Measurements from ENCODE around the gene TBKBP1. TPM values are rescaled to one million over a fixed set of nuclear protein-coding genes. Genes with fewer than 3 reads are reported as not detected.

The TBKBP1 gene
- total and polyA plus RNA-seq, 2 donors (not counting 1 experiment from before 2014, with no cell fraction given) = 4.6 to 11.6 TPM

GRCh38 chr17:47692895-47693730, 848 bp upstream of the TBKBP1 start:
- peaks cover 4% of the 10 kb centered on the region for H3K4me1 ChIP-seq (ENCODE audit: control insufficient read depth, extremely low read depth, insufficient read depth, low read length)
- peak overlapping the region; percentile 42 for H3K9ac ChIP-seq (ENCODE audit: insufficient read depth, low read length)
- H3K36me3 ChIP-seq (ENCODE audit: control insufficient read depth, insufficient read depth, low read length) = no peaks in the 10 kb centered on the region
- peaks cover 7% of the 10 kb centered on the region for H3K27me3 ChIP-seq (ENCODE audit: control insufficient read depth, insufficient read depth, low read length)
- H3K9me3 ChIP-seq (ENCODE audit: control insufficient read depth, insufficient read depth, low read depth, low read length) = no peaks in the 10 kb centered on the region
- H3K4me2 ChIP-seq (ENCODE audit: extremely low read depth, insufficient read depth, low read length) = peak overlapping the region; percentile 47
- DNase-seq (ENCODE audit: low read depth in 2 of 2) = no peak
- no peak overlapping the region for H3K27ac ChIP-seq (ENCODE audit: insufficient read depth, low read length)
- TF ChIP-seq EZH2 (IDR thresholded peaks at IDR 0.05; ENCODE audit: low read length, missing control alignments) (no peak), CTCF (conservative IDR thresholded peaks at IDR 0.05 in 1 of 2, IDR thresholded peaks at IDR 0.05 in 1 of 2; ENCODE audit: low read depth in 1 of 2, low read length in 2 of 2) (no peak)
- peak overlapping the region in 3 of 4 experiments; percentile 34 to 75 (median 57) for H3K4me3 ChIP-seq (replicated peaks in 1 of 4; ENCODE audit: control extremely low read depth in 1 of 4, insufficient read depth in 1 of 4, low read depth in 3 of 4, low read length in 4 of 4)
- H3K79me2 ChIP-seq (ENCODE audit: control insufficient read depth, insufficient read depth, low read length) = no peaks in the 10 kb centered on the region
- H4K20me1 ChIP-seq (ENCODE audit: control insufficient read depth, extremely low read depth, insufficient read depth, low read length) = no peaks in the 10 kb centered on the region
- no peak overlapping the region for H2AFZ ChIP-seq (ENCODE audit: low read length)

- H3K4me3 ChIP-seq (replicated peaks in 1 of 4; ENCODE audit: control extremely low read depth in 1 of 4, insufficient read depth in 1 of 4, low read depth in 3 of 4, low read length in 4 of 4) = peak overlapping the region; percentile 49 to 75 (median 67)
- H3K27me3 ChIP-seq (ENCODE audit: control insufficient read depth, insufficient read depth, low read length) = peaks cover 7% of the 10 kb centered on the region
- no peaks in the 10 kb centered on the region for H4K20me1 ChIP-seq (ENCODE audit: control insufficient read depth, extremely low read depth, insufficient read depth, low read length)
- peak overlapping the region; percentile 80 for H2AFZ ChIP-seq (ENCODE audit: low read length)
- TF ChIP-seq CTCF (conservative IDR thresholded peaks at IDR 0.05 in 1 of 2, IDR thresholded peaks at IDR 0.05 in 1 of 2; ENCODE audit: low read depth in 1 of 2, low read length in 2 of 2) (no peak), EZH2 (IDR thresholded peaks at IDR 0.05; ENCODE audit: low read length, missing control alignments) (no peak)
- peaks cover 4% of the 10 kb centered on the region for H3K4me1 ChIP-seq (ENCODE audit: control insufficient read depth, extremely low read depth, insufficient read depth, low read length)
- H3K27ac ChIP-seq (ENCODE audit: insufficient read depth, low read length) = peak overlapping the region; percentile 14
- H3K79me2 ChIP-seq (ENCODE audit: control insufficient read depth, insufficient read depth, low read length) = no peaks in the 10 kb centered on the region
- peak; percentile 47 to 69 for DNase-seq (ENCODE audit: low read depth in 2 of 2)
- H3K36me3 ChIP-seq (ENCODE audit: control insufficient read depth, insufficient read depth, low read length) = peaks cover 4% of the 10 kb centered on the region
- H3K4me2 ChIP-seq (ENCODE audit: extremely low read depth, insufficient read depth, low read length) = peak overlapping the region; percentile 90
- peak overlapping the region; percentile 69 for H3K9ac ChIP-seq (ENCODE audit: insufficient read depth, low read length)
- no peaks in the 10 kb centered on the region for H3K9me3 ChIP-seq (ENCODE audit: control insufficient read depth, insufficient read depth, low read depth, low read length)
These were observed 844 bp downstream of the TBKBP1 start for GRCh38 chr17:47694581-47695428.

Measured in fibroblast of lung (primary cell).